GM21619 (cell line): Measurements from ENCODE around the gene RCAN3.
"Not testable (repeated sequence)": the region's sequence is repeated elsewhere in the genome, so short reads cannot be mapped to it uniquely, and the experiment has no call there.

Experiments used
- ATAC-seq: cut with Tn5 transposase; IDR thresholded peaks from one replicate; pipeline ENCODE4 v1.9.1; 2021; ENCODE audit not compliant: unreplicated experiment

Gene RCAN3

DNA sequence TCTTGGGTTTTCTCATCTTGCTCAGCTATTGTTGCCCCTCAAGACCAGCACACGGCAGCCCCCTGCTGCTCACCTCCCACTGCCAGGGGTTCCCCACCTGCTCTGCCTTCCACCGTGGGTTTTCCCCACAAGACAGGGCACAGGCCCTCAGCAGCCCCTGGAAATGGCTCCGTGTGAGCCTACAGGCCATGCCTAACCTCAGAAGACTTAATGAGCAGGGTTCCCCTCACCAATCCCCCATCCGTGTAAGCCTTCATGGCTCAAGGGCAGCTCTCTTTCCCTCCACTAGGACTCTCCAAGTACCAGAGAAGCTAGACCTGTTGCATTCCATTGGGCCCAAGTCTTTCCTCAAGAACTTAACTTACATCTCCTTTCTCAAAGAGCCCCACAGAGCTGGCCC, 18.4 kb upstream of the RCAN3 start:
- ATAC-seq: no peak

- ATAC-seq: no peak
These were observed 16.1 kb upstream of the RCAN3 start for GRCh38 chr1:24486331-24487065.

- no peak for ATAC-seq
These were observed 15.2 kb upstream of the RCAN3 start for GRCh38 chr1:24487455-24487854.

DNA sequence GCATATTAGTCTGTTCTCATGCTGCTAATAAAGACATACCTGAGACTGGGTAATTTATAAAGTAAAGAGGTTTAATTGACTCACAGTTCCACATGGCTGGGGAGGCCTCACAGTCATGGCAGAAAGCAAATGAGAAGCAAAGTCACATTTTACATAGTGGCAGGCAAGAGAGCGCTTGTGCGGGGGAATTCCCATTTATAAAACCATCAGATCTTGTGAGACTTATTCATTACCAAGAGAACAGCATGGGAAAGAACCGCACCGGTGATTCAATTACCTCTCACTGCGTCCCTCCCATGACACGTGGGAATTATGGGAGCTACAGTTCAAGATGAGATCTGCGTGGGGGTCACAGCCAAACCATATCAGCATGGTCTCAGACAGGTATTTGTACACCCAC, 14.5 kb upstream of the RCAN3 start:
- ATAC-seq: not testable (repeated sequence)

GRCh38 chr1:24489674-24490073, 13.0 kb upstream of the RCAN3 start:
- ATAC-seq: no peak

DNA sequence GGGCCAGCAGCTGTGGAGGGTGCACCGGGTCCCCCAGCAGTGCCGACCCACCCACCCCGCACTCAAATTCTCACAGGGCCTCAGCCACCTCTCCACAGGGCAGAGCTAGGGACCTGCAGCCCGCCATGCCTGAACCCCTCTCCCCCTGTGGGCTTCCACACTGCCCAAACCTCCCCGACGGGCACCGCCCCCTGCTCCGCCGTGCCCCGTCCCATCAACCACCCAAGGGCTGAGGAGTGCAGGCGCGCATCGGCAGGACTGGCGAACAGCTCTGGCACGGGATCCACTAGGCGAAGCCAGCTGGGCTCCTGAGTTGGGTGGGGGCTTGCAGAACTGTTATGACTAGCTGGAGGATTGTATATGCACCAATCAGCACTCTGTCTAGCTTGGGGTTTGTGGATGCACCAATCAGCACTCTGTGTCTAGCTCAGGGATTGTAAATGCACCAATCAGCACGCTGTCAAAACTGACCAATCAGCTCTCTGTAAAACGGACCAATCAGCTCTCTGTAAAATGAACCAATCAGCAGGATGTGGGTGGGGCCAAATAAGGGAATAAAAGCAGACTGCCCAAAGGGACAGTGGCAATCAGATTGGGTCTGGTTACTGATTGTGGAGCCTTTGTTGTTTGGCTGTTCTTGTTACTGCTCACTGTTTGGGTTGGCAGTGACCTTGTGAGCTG, 12.4 kb upstream of the RCAN3 start:
- no peak for ATAC-seq

DNA sequence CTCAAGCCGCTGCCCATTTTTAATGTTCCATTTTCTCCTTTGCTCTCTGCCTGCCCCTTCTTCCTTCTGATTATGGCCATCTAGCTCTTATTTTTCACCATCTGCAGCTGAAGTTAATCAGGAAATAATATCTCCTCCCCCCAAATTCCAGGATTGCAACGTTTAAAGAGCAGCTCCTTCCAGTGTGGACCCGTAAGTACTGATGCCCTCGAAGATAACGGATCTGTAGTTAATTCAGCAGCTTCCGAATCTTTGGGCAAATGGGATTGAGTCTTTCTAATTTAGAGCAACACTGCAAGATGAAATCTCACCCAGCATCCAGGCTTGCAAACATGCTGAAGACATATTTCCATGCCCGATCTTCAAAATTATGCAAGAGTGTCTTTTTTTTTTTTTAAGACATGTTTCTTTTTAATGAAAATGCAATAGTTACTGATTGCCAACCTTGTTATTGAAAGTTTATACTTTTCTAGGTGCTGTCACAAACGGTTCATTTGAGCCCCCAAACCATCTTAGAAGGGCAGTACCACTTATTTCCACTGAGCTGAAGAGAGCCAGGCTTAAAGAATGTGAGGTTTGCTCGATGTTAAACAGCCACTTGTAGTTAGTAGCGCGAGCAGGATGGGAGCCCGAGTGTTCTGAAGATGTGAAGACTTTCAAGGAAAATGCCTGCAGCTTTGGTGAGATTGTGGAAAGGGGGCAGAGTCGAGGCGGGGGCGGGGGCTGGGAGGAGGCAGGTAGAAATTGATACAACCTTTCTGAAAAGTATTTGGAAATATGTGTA, 10.9 kb upstream of the RCAN3 start:
- no peak for ATAC-seq

- not testable (repeated sequence) for ATAC-seq
These were observed 9.7 kb upstream of the RCAN3 start for GRCh38 chr1:24492935-24493334.

GRCh38 chr1:24493785-24494184, 8.9 kb upstream of the RCAN3 start:
- no peak for ATAC-seq

- no peak for ATAC-seq
These were observed 4.0 kb upstream of the RCAN3 start for GRCh38 chr1:24498589-24498988.

DNA sequence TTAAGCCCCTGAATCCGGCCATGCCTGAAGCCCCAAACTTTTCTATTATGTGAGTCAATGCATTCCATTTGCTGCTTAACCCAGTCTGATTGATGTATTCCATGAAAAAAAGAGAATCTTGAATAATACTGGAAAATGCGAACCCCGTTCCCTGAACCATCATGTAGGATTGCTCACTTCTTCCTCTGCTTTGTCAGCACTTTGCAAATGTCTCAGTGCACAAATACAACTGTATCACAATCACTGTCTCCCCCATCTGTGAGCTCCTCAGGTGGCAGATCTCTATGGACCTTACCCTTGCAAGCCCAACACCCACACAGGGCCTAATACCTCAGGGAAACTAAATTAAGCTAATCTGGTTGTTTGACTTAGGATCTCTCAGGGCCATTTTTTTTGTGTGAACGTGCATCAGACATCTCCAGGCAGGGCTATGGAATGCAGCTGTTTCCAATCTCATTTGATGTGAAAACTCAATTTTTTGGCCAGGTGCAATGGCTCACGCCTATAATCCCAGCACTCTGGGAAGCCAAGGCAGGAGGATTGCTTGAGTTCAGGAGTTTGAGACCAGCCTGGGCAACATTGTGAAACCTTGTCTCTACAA, 2.1 kb upstream of the RCAN3 start:
- ATAC-seq: no peak

GRCh38 chr1:24501371-24502064, 1.1 kb upstream of the RCAN3 start:
- no peak for ATAC-seq

- peak; percentile 13 for ATAC-seq
These were observed 449 bp upstream of the RCAN3 start for GRCh38 chr1:24502065-24502708.

DNA sequence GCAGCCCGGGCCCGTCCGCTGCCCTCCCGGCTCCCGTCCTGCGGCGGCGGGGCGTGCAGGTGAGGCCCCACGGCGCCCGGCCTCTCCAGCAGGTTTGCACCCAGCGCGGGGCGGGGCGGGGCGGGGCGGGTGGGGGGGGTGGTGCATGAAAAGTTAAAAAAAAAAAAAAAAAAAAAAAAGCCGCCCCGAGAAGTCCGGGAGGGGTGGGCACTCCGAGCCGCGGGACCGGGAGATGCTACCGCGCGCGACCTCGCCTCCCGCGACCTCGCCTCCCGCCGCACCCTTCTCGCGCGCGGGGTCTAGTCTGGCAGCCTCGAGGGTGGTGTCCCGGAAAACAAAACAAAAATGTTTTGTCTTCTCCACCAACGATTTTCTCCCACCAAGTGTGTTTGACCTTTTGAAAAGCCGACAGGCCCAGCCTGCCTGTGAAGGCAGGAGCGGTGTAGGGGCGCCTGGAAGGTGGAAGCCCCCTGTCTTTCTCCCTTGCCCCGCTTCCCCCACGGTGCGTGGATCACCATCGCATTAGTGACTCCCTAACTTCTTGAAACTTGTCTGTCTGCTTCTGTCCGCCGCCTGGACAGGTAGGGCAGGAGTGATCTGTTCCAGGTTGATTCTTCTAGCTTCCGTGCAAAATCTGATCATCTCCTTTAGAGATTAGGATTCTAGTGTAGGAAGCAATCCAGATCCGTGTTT, 569 bp downstream of the RCAN3 start:
- no peak for ATAC-seq

DNA sequence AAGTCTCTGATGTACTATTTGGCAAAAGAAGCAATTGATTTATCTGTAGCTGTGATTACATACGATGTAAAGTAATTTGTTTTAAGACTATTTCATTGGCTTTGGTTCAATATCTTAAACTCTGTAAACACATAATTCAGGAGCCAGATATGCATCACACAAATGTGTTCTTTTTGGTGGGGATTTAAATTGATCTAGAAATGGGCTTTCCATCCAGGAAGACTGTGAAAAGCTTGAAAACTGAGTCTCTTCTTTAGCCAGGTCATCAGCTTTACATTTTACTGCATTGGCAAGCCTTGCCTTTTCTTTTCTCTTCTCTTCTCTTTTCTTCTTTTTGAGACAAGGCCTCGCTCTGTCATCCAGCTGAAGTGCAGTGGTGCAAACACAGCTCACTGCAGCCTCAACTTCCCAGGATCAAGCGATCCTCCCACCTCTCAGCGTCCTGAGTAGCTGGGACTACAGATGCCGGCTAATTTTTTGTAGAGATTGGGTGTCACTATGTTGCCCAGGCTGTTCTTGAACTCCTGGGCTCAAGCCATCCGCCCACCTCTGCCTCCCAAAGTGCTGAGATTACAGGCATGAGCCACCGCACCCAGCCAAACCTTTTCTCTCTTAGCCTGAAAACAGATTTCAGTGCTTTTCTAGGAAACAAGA, 1.4 kb downstream of the RCAN3 start:
- no peak for ATAC-seq

DNA sequence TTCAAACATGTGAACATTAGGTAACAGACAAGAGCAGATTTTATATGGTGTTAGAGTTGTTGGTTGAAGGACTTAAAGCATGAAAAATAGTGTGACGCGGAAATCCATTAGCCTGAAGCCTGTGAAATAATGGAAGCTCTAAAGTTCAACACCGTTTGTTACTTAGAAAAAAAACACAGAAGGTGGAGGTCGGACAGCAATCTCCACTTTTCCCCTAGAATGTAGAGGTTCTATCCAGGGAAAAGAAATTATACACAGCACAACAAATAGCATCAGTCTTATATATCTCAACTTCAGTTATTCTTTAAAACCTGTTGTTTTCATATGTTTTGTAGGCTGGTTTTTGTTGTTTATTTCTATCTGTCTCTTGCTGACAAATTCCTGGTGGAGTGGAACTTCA, 1.9 kb downstream of the RCAN3 start:
- no peak for ATAC-seq

GRCh38 chr1:24505816-24506215, 3.2 kb downstream of the RCAN3 start:
- ATAC-seq: no peak

- no peak for ATAC-seq
These were observed 4.2 kb downstream of the RCAN3 start for GRCh38 chr1:24506691-24507381.

GRCh38 chr1:24507405-24507804, 4.8 kb downstream of the RCAN3 start:
- ATAC-seq: no peak
